Karpas-422 (cell line): Measurements from ENCODE around the gene RFXANK. TPM values are rescaled to one million over a fixed set of nuclear protein-coding genes. Genes with fewer than 3 reads are reported as not detected.

Experiments
- DNase-seq: peaks from one replicate; pipeline ENCODE4 v3.0.0-alpha.2; 2015
- H2AFZ ChIP-seq: fragments of 200-600 bp; sonication (generic); 2 replicates; pipeline ENCODE4 v1.6.1; 2014; ENCODE audit warnings: antibody characterized with exemption, low read length, mixed read lengths
- H3K27ac ChIP-seq: fragments of 200-600 bp; sonication (generic); 2 replicates; pipeline ENCODE4 v1.5.1; 2014; ENCODE audit warnings: mild to moderate bottlenecking, low read length, moderate library complexity
- H3K27me3 ChIP-seq: fragments of 200-600 bp; sonication (generic); 2 replicates; pipeline ENCODE4 v1.6.1; 2014; ENCODE audit warnings: low read length, mixed read lengths
- H3K36me3 ChIP-seq: fragments of 200-600 bp; sonication (generic); 2 replicates; pipeline ENCODE4 v1.6.1; 2014; ENCODE audit warnings: low read length, mixed read lengths; ENCODE audit not compliant: insufficient read depth
- H3K4me1 ChIP-seq: fragments of 200-600 bp; sonication (generic); 2 replicates; pipeline ENCODE4 v1.6.1; 2014; ENCODE audit warnings: mild to moderate bottlenecking, low read length, mixed read lengths
- H3K4me2 ChIP-seq: fragments of 200-600 bp; sonication (generic); 2 replicates; pipeline ENCODE4 v1.6.1; 2014; ENCODE audit warnings: low read length, low read depth, mild to moderate bottlenecking; ENCODE audit not compliant: poor library complexity, severe bottlenecking
- H3K4me3 ChIP-seq: fragments of 200-600 bp; sonication (generic); 2 replicates; pipeline ENCODE4 v1.5.1; 2014; ENCODE audit warnings: mild to moderate bottlenecking, antibody characterized with exemption, low read length, mixed read lengths
- H3K79me2 ChIP-seq: fragments of 200-600 bp; sonication (generic); 2 replicates; pipeline ENCODE4 v1.6.1; 2014; ENCODE audit warnings: mild to moderate bottlenecking, low read length, mixed read lengths
- H3K9ac ChIP-seq: fragments of 200-600 bp; sonication (generic); 2 replicates; pipeline ENCODE4 v1.6.0; 2014; ENCODE audit warnings: low read length
- H3K9me2 ChIP-seq: fragments of 200-600 bp; sonication (generic), shearing (Covaris generic); replicated peaks from 2 replicates; pipeline ENCODE4 v1.6.0; 2014; ENCODE audit warnings: mild to moderate bottlenecking, low read length, moderate library complexity; ENCODE audit not compliant: insufficient read depth
- H3K9me3 ChIP-seq: fragments of 300-700, 200-600 bp; sonication (generic); 2 replicates; pipeline ENCODE4 v1.6.1; 2014; ENCODE audit warnings: low read length, mixed read lengths
- H4K20me1 ChIP-seq: fragments of 200-600 bp; sonication (generic); 2 replicates; pipeline ENCODE4 v1.6.1; 2014; ENCODE audit warnings: mild to moderate bottlenecking, antibody characterized with exemption, low read length, low read depth; ENCODE audit not compliant: insufficient read depth
- total RNA-seq: library from RNA; depleted of rRNA; stranded (reverse); fragments of >200 nt; shearing (Covaris generic); gene quantifications from 2 replicates; pipeline ENCODE4 v1.2.3, GENCODE V29; 2014; ENCODE audit warnings: low replicate concordance

Gene RFXANK
- total RNA-seq, 1 experiment from 2014 or later = 176 TPM

DNA sequence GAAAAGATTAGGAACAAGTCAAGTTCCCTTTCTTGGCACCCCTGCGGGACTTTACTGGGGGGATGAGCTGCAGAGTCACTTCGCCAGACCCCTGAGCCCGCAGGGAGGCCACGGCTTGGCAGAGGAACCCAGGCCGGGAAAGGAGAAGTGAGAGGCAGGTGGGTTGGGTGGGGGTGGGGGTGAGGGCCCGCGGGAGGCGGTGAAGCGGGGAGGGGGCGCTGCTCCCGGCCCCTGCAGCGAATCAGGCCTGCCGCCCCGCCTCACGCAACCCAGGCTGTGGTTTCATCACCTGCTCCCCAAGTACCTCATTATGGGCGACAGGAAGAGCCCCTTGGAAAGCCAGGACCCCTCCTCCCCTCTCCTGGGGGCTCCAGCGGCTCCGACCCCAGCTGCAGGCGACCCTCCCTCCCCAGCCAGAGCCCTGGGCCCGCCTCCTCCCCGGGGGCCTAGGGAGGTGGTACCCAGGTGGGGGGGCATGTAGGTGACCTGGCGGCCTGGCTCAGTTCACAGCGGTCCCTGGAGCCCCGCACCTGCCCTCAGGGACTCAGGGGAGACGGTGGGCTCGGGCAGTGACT, 31.5 kb upstream of the RFXANK start:
- peaks cover 100% of the 10 kb centered on the region for H3K4me1 ChIP-seq
- H3K9me2 ChIP-seq = no peaks in the 10 kb centered on the region
- H3K79me2 ChIP-seq = peaks cover 41% of the 10 kb centered on the region
- DNase-seq = peak; percentile 93
- H4K20me1 ChIP-seq = peaks cover 21% of the 10 kb centered on the region; the same call in 1 of the 2 replicates
- H3K4me2 ChIP-seq = peak overlapping the region; percentile 89
- peak overlapping the region; percentile 94 for H3K9ac ChIP-seq
- H3K9me3 ChIP-seq = no peaks in the 10 kb centered on the region
- H3K36me3 ChIP-seq = peaks cover 18% of the 10 kb centered on the region
- H3K27me3 ChIP-seq = no peaks in the 10 kb centered on the region
- peak overlapping the region; percentile 99 for H3K27ac ChIP-seq
- H3K4me3 ChIP-seq = peak overlapping the region; percentile 53
- H2AFZ ChIP-seq = no peak overlapping the region

- Histone ChIP-seq H3K27ac (peak overlapping the region; percentile 99), H3K4me3 (peak overlapping the region; percentile 51; the same call in 1 of the 2 replicates), H3K79me2 (peaks cover 60% of the 10 kb centered on the region), H3K27me3 (no peaks in the 10 kb centered on the region), H3K9me3 (no peaks in the 10 kb centered on the region), H3K9ac (peak overlapping the region; percentile 94), H2AFZ (no peak overlapping the region), H4K20me1 (peaks cover 34% of the 10 kb centered on the region; the same call in 1 of the 2 replicates), H3K9me2 (no peaks in the 10 kb centered on the region), H3K4me1 (peaks cover 100% of the 10 kb centered on the region), H3K4me2 (peak overlapping the region; percentile 89), H3K36me3 (peaks cover 18% of the 10 kb centered on the region; the same call in 1 of the 2 replicates)
- DNase-seq = no peak
Measured at GRCh38 chr19:19162495-19162894, 29.6 kb upstream of the RFXANK start.

DNA sequence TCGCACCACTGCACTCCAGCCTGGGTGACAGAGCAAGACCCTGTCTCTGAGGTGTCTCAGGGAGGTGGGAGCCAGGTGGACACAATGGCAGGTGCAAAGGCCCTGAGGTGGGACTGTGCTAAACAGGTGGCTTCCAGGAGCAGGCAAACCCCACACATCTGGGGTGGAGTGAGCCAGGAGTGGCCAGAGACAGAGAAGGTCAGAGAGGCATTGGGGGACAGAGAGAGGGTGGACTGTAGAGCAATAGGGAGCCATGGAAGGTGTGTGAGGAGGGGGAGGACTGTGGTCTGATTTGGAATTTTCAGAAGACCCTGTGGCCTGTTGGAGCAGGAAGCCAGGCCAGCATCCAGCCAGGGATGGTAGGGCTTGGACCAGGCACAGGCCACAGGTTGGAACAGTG, 26.7 kb upstream of the RFXANK start:
- Histone ChIP-seq H3K4me1 (peaks cover 86% of the 10 kb centered on the region), H3K4me2 (peak overlapping the region; percentile 89), H3K9ac (peak overlapping the region; percentile 94), H3K9me3 (no peaks in the 10 kb centered on the region), H3K27me3 (no peaks in the 10 kb centered on the region), H2AFZ (no peak overlapping the region), H3K36me3 (peaks cover 29% of the 10 kb centered on the region; the same call in 1 of the 2 replicates), H3K4me3 (peak overlapping the region; percentile 78; the same call in 1 of the 2 replicates), H4K20me1 (peaks cover 35% of the 10 kb centered on the region; the same call in 1 of the 2 replicates), H3K9me2 (no peaks in the 10 kb centered on the region), H3K27ac (peak overlapping the region; percentile 99), H3K79me2 (peaks cover 74% of the 10 kb centered on the region)
- peak; percentile 41 for DNase-seq

DNA sequence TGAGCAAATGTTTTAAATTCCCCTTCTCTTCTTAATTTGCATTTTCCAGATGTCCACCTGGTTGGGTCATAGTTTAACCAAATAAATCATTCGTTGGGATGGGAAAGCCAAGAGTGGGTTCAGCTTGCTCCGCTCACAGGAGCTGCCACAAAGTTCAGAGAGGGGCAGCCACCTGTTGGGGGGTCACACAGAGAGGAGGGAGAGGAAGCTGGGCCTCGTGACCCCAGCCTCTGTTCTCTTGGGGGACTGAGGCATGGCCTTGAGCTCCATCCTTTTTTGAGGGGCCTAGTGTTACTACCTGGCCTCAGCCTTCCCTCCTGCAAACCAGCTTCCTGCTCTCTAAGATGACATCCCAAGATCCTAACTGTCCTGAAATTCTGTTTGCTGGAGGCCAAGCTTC, 24.4 kb upstream of the RFXANK start:
- Histone ChIP-seq H3K4me3 (peak overlapping the region; percentile 78), H3K27ac (peak overlapping the region; percentile 99)

DNA sequence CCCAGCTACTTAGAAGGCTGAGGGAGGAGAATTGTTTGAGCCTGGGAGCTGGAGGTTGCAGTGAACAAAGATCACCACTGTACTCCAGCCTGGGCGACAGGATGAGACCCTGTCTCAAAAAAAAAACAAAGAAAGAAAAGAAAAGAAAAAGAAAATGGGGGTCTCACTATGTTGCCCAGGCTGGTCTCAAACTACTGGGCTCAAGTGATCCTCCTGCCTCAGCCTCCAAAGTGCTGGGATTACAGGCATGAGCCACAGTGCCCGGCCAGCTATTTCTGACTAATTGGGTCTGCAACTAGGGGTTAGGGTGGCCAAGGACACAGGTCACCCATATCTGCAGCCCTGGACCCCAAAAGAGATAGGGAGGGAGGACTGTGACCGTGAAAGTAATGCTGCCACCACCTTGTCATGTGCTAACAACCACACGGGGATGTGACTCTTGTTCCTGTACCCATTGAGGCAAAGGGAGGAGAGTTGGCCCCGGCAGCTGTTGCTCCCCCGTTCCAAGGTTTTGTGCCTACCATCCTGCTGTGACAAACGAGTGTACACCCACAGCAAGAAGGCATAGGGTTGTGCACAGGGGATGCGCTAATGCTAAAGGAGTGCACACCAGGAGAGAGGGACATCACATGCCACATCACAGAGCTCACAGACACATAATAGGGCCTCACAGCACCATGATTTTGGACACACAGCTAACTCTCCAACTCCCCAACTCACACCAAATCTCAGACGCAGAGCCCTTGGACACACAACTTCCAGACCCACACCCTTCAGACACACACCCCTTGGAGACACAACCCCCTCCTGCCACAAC, 22.6 kb upstream of the RFXANK start:
- H3K9me2 ChIP-seq = no peaks in the 10 kb centered on the region
- DNase-seq = peak; percentile 72
- H3K4me2 ChIP-seq = peak overlapping the region; percentile 89
- peak overlapping the region; percentile 94 for H3K9ac ChIP-seq
- peaks cover 29% of the 10 kb centered on the region; the same call in 1 of the 2 replicates for H3K36me3 ChIP-seq
- no peaks in the 10 kb centered on the region for H3K27me3 ChIP-seq
- H3K79me2 ChIP-seq = peaks cover 59% of the 10 kb centered on the region
- H3K9me3 ChIP-seq = no peaks in the 10 kb centered on the region
- peaks cover 83% of the 10 kb centered on the region for H3K4me1 ChIP-seq
- H3K27ac ChIP-seq = peak overlapping the region; percentile 99
- H2AFZ ChIP-seq = no peak overlapping the region
- peak overlapping the region; percentile 78 for H3K4me3 ChIP-seq
- peaks cover 30% of the 10 kb centered on the region; the same call in 1 of the 2 replicates for H4K20me1 ChIP-seq

More for the DNA sequence above, 24.4 kb upstream of the RFXANK start:
- Histone ChIP-seq H3K79me2 (peaks cover 66% of the 10 kb centered on the region), H3K9me3 (no peaks in the 10 kb centered on the region), H3K36me3 (peaks cover 29% of the 10 kb centered on the region; the same call in 1 of the 2 replicates), H2AFZ (no peak overlapping the region), H3K9me2 (no peaks in the 10 kb centered on the region), H3K4me1 (peaks cover 86% of the 10 kb centered on the region), H3K4me2 (peak overlapping the region; percentile 89), H3K27me3 (no peaks in the 10 kb centered on the region), H4K20me1 (peaks cover 30% of the 10 kb centered on the region; the same call in 1 of the 2 replicates), H3K9ac (peak overlapping the region; percentile 94)
- peak; percentile 65 for DNase-seq

GRCh38 chr19:19170053-19170872, 21.8 kb upstream of the RFXANK start, which contains the start of gene MEF2B:
MEF2B (minus strand) TSS chr19:19170263; CDS start chr19:19150735, 19,528 bp downstream.
- peak within 1 kb of the TSS; percentile 99 for H3K27ac ChIP-seq
- DNase-seq = peak; percentile 98
- H3K9me2 ChIP-seq = no peaks in the 10 kb centered on the region
- peaks cover 51% of the 10 kb centered on the region for H3K79me2 ChIP-seq
- no peak within 1 kb of the TSS for H2AFZ ChIP-seq
- H3K9me3 ChIP-seq = no peaks in the 10 kb centered on the region
- H3K9ac ChIP-seq = peak within 1 kb of the TSS; percentile 94
- peaks cover 83% of the 10 kb centered on the region for H3K4me1 ChIP-seq
- H4K20me1 ChIP-seq = peaks cover 24% of the 10 kb centered on the region; the same call in 1 of the 2 replicates
- peaks cover 29% of the 10 kb centered on the region; the same call in 1 of the 2 replicates for H3K36me3 ChIP-seq
- H3K4me2 ChIP-seq = peak within 1 kb of the TSS; percentile 89
- H3K27me3 ChIP-seq = no peaks in the 10 kb centered on the region
- H3K4me3 ChIP-seq = peak within 1 kb of the TSS; percentile 78

- Histone ChIP-seq H3K27me3 (no peaks in the 10 kb centered on the region), H3K4me2 (peak overlapping the region; percentile 89), H4K20me1 (peaks cover 16% of the 10 kb centered on the region; the same call in 1 of the 2 replicates), H3K4me1 (peaks cover 76% of the 10 kb centered on the region), H3K36me3 (peaks cover 24% of the 10 kb centered on the region; the same call in 1 of the 2 replicates), H3K9ac (peak overlapping the region; percentile 94), H3K27ac (peak overlapping the region; percentile 99), H2AFZ (no peak overlapping the region), H3K9me3 (no peaks in the 10 kb centered on the region), H3K79me2 (peaks cover 43% of the 10 kb centered on the region), H3K4me3 (peak overlapping the region; percentile 78), H3K9me2 (no peaks in the 10 kb centered on the region)
- DNase-seq = peak; percentile 51
Measured at GRCh38 chr19:19170873-19171672, 21.0 kb upstream of the RFXANK start.
